Lung (tissue), 12 donors: ENCODE measurements around the gene OR52D1. TPM values are rescaled to one million over a fixed set of nuclear protein-coding genes. Genes with fewer than 3 reads are reported as not detected.

ENCODE experiments used
- ATAC-seq: fragments of 200-7000 bp; cut with Tn5 transposase; one replicate; pipeline ENCODE4 v1.9.1; 2020; ENCODE audit warnings: moderate number of reproducible peaks; ENCODE audit not compliant: insufficient read depth, low FRiP score
- DNase-seq, 3 donors: peaks; one replicate each; pipeline ENCODE4 v3.0.0-alpha.2; 2013 to 2017
- H3K27ac ChIP-seq, 2 donors: one replicate each; pipeline ENCODE4 v1.5.1; 2013; ENCODE audit warnings: mild to moderate bottlenecking in 2 of 2, moderate library complexity in 2 of 2, control low read depth in 1 of 2, inconsistent platforms in 1 of 2, low read depth in 1 of 2, low read length in 1 of 2
- H3K27me3 ChIP-seq, 3 donors: one replicate each; pipeline ENCODE4 v1.5.1; 2013; ENCODE audit warnings: low read length in 2 of 3; ENCODE audit not compliant: control insufficient read depth in 3 of 3, insufficient read depth in 3 of 3
- H3K36me3 ChIP-seq, 4 donors: one replicate each; pipeline ENCODE4 v1.5.1; 2013; ENCODE audit warnings: low read length in 4 of 4, mild to moderate bottlenecking in 1 of 4, moderate library complexity in 1 of 4; ENCODE audit not compliant: control insufficient read depth in 4 of 4, insufficient read depth in 4 of 4
- H3K4me1 ChIP-seq, 5 donors: one replicate each; pipeline ENCODE4 v1.5.1; 2013; ENCODE audit warnings: low read length in 5 of 5, mild to moderate bottlenecking in 2 of 5, moderate library complexity in 1 of 5; ENCODE audit not compliant: control insufficient read depth in 5 of 5, insufficient read depth in 5 of 5
- H3K4me3 ChIP-seq: one replicate; pipeline ENCODE4 v1.5.1; 2013; ENCODE audit warnings: mild to moderate bottlenecking, control low read depth, moderate library complexity
- H3K9ac ChIP-seq, 2 donors: one replicate each; pipeline ENCODE4 v1.5.1; 2013; ENCODE audit warnings: low read length in 2 of 2, control low read depth in 1 of 2; ENCODE audit not compliant: insufficient read depth in 1 of 2
- H3K9me3 ChIP-seq, 4 donors: one replicate each; pipeline ENCODE4 v1.5.1; 2013; ENCODE audit warnings: low read length in 3 of 4, mild to moderate bottlenecking in 1 of 4, moderate library complexity in 1 of 4; ENCODE audit not compliant: control insufficient read depth in 4 of 4, insufficient read depth in 3 of 4
- WGBS, 2 donors: extraction: QIAGEN DNeasy Blood & Tissue Kit; methylation state at CpG; one replicate each; pipeline ENCODE4 v1.1.7; 2013; 5-methylcytosine and 5-hydroxymethylcytosine counted together
- polyA plus RNA-seq, 2 donors: library from polyadenylated mRNA; stranded (reverse); fragments of 200-250 nt; gene quantifications; one replicate each; pipeline ENCODE4 v1.2.1, GENCODE V29; 2013
- total RNA-seq, 2 donors: library from RNA; depleted of rRNA in 1 of 2; stranded (reverse); fragments of >200 nt in 1 of 2; gene quantifications; one replicate each; pipeline ENCODE4 v1.2.1, GENCODE V29; 2014 to 2021
- TF ChIP-seq, protein P1 (sequence below): IDR thresholded peaks from 2 replicates; pipeline ENCODE4 v1.5.1; 2012; ENCODE audit warnings: mild to moderate bottlenecking; ENCODE audit errors: control extremely low read depth, extremely low read depth
- donor health status: control.
- donor health status: control.
- donor health status: Bipolar disorder and iron deficiency.
- donor health status: healthy.
- donor health status: DM: yes; HTN: yes; CAD: no.

The OR52D1 gene
- total and polyA plus RNA-seq, 4 donors: not detected

DNA sequence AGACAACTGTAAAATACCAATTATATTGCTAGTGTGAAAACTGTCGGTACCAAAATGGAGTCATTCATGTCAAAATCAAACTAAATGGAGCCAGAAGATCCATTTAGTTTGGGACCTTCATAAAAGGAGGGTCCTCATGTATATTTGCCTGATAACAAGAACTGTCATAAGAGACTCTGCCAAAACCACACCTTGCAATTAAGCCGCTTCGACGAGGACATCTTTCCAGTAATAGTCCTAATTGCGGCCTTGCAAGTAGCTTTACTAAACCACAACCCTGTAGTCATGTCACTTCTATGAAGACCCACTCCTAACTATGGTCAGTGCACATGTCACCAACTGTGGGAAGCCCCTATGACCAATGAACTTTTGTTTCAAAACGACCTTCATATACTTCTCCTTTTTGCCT, 11.9 kb downstream of the OR52D1 start:
- DNase-seq: no peak
- no peak for ATAC-seq
- no peaks in the 10 kb centered on the region for H3K4me1 ChIP-seq
- no peak overlapping the region for H3K4me3 ChIP-seq
- no peaks in the 10 kb centered on the region for H3K9me3 ChIP-seq
- TF ChIP-seq, protein P1, sequence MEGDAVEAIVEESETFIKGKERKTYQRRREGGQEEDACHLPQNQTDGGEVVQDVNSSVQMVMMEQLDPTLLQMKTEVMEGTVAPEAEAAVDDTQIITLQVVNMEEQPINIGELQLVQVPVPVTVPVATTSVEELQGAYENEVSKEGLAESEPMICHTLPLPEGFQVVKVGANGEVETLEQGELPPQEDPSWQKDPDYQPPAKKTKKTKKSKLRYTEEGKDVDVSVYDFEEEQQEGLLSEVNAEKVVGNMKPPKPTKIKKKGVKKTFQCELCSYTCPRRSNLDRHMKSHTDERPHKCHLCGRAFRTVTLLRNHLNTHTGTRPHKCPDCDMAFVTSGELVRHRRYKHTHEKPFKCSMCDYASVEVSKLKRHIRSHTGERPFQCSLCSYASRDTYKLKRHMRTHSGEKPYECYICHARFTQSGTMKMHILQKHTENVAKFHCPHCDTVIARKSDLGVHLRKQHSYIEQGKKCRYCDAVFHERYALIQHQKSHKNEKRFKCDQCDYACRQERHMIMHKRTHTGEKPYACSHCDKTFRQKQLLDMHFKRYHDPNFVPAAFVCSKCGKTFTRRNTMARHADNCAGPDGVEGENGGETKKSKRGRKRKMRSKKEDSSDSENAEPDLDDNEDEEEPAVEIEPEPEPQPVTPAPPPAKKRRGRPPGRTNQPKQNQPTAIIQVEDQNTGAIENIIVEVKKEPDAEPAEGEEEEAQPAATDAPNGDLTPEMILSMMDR: no peak
- H3K27me3 ChIP-seq: no peaks in the 10 kb centered on the region
- H3K9ac ChIP-seq: no peak overlapping the region
- H3K27ac ChIP-seq: no peak overlapping the region
- WGBS, 2 donors: 79 to 86% methylated on average over 6 of the region's 6 CpGs
- H3K36me3 ChIP-seq: no peaks in the 10 kb centered on the region

DNA sequence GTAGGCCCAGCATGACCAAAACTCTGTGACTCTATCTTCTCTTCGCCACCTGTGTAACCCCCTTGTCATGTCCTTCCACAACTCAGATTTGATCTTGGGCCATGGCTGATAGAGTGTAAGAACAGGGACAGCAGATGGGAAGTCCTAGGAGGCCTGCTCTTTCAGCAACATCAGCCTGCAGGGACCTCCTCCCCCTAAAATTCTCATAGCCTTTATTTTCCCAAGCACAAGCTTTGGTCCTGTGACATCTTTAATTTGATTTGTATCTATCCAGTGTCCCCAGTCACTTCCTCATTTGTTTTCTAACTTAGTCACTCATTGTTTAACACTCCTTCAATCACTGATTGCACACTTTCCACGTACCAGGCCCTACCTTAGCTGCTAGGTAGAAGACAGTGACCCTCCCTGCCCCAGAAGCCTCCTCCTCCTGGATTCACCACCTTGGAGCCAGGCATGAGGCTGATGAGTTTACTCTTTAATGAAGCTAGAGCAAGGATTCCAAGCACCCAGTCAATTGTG, 16.0 kb downstream of the OR52D1 start:
- Histone ChIP-seq H3K9me3 (no peaks in the 10 kb centered on the region), H3K27ac (no peak overlapping the region), H3K4me1 (no peaks in the 10 kb centered on the region), H3K4me3 (no peak overlapping the region), H3K9ac (no peak overlapping the region), H3K36me3 (no peaks in the 10 kb centered on the region), H3K27me3 (no peaks in the 10 kb centered on the region)
- no peak for ATAC-seq
- WGBS, 2 donors: 79 to 91% methylated on average over 2 of the region's 2 CpGs
- DNase-seq: no peak
- TF ChIP-seq, protein P1: no peak

DNA sequence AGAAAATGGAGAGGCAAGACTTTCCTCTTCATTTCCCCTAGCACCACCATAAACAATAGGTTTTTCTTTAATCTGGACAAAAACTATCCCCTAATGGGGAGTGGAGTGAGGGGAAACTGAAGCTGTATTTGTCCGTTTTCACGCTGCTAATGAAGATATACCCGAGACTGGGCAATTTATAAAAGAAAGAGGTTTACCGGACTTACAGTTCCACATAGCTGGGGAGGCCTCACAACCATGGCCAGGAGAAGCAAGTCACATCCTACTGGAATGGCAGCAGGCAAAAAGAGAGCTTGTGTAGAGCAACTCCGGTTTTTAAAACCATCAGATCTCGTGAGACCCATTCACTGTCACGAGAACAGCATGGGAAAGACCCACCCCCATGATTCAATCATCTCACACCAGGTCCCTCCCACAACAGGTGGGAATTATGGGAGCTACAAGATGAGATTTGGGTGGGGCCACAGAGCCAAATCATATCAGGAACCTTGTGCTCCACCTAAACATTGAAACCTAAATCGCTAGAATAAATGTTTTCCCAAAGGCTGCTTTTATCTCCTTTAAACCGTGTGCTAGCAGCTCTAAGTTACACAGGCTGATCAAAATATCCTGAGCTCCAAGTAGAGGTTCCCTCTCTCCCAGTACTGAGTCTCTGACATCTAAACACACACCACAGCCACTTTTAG, 17.0 kb downstream of the OR52D1 start:
- H3K9me3 ChIP-seq: no peaks in the 10 kb centered on the region
- H3K36me3 ChIP-seq: no peaks in the 10 kb centered on the region
- H3K9ac ChIP-seq: no peak overlapping the region
- no peak overlapping the region for H3K27ac ChIP-seq
- ATAC-seq (no peak), DNase-seq (no peak)
- no peak overlapping the region for H3K4me3 ChIP-seq
- 89 to 96% methylated on average over 9 of the region's 9 CpGs for whole genome bisulfite sequencing, 2 donors
- H3K27me3 ChIP-seq: no peaks in the 10 kb centered on the region
- no peaks in the 10 kb centered on the region for H3K4me1 ChIP-seq
- TF ChIP-seq, protein P1: no peak
